NB4 (cell line): ENCODE results near the gene RPS6KL1.

Experiments used
- DNase-seq: peaks from one replicate; pipeline ENCODE4 v3.0.0; 2010; ENCODE audit warnings: low read depth
- H3K4me3 ChIP-seq: one replicate; pipeline ENCODE4 v1.5.1; 2011; ENCODE audit warnings: mild to moderate bottlenecking, low read depth, low read length, moderate library complexity
- CTCF ChIP-seq: IDR thresholded peaks from one replicate; pipeline ENCODE4 v1.5.1; 2012; ENCODE audit warnings: low read depth, low read length
- MAX ChIP-seq: IDR thresholded peaks from 2 replicates; pipeline ENCODE4 v1.6.1; 2011; ENCODE audit warnings: low read depth, low read length
- MYC ChIP-seq: IDR thresholded peaks from 2 replicates; pipeline ENCODE4 v1.6.1; 2011; ENCODE audit warnings: low read depth, low read length
- POLR2A ChIP-seq: IDR thresholded peaks from 2 replicates; pipeline ENCODE4 v1.6.1; 2011; ENCODE audit warnings: mild to moderate bottlenecking; ENCODE audit not compliant: insufficient read length; ENCODE audit errors: extremely low read depth

The RPS6KL1 gene

GRCh38 chr14:74963178-74963704, 40.2 kb upstream of the RPS6KL1 start:
- DNase-seq = no peak
- H3K4me3 ChIP-seq = no peak overlapping the region

GRCh38 chr14:74962493-74962892, 39.4 kb upstream of the RPS6KL1 start:
- DNase-seq = peak; percentile 66
- H3K4me3 ChIP-seq = no peak overlapping the region
- TF ChIP-seq MYC = no peak
- TF ChIP-seq MAX = 0 out of 2 replicates have a peak, but pooled peaks have one; percentile 4
- no peak for TF ChIP-seq POLR2A
- no peak for TF ChIP-seq CTCF

More at GRCh38 chr14:74963178-74963704, 40.2 kb upstream of the RPS6KL1 start:
- TF ChIP-seq CTCF (no peak), POLR2A (no peak), MYC (no peak), MAX (no peak)

- TF ChIP-seq POLR2A = no peak
- DNase-seq = no peak
- H3K4me3 ChIP-seq = no peak overlapping the region
Measured at GRCh38 chr14:74962046-74962445, 39.0 kb upstream of the RPS6KL1 start.

GRCh38 chr14:74961238-74961911, 38.3 kb upstream of the RPS6KL1 start:
- TF ChIP-seq CTCF (no peak), MAX (no peak), POLR2A (no peak), MYC (no peak)
- H3K4me3 ChIP-seq = no peak overlapping the region
- no peak for DNase-seq

GRCh38 chr14:74960736-74961135, 37.7 kb upstream of the RPS6KL1 start:
- TF ChIP-seq MYC = no peak
- no peak for TF ChIP-seq MAX
- TF ChIP-seq CTCF = no peak
- no peak for TF ChIP-seq POLR2A
- DNase-seq = no peak
- no peak overlapping the region for H3K4me3 ChIP-seq

- no peak for DNase-seq
- TF ChIP-seq MYC (no peak), MAX (no peak), POLR2A (no peak), CTCF (no peak)
Measured at GRCh38 chr14:74959596-74960180, 36.6 kb upstream of the RPS6KL1 start.

More at GRCh38 chr14:74959596-74960180, 36.6 kb upstream of the RPS6KL1 start:
- H3K4me3 ChIP-seq = no peak overlapping the region
